K562 (cell line): ENCODE measurements around the gene RABGAP1L. TPM values are rescaled to one million over a fixed set of nuclear protein-coding genes. Genes with fewer than 3 reads are reported as not detected.

Experiments
- COPS2 ChIP-seq: fragments of 450-650 bp; conservative IDR thresholded peaks from 2 replicates; pipeline ENCODE4 v1.6.1; 2016; ENCODE audit warnings: mild to moderate bottlenecking, moderate library complexity
- ELF4 ChIP-seq: fragments of 450-650 bp; formaldehyde crosslinking; IDR thresholded peaks from 2 replicates; pipeline ENCODE4 v1.4.0; 2022; ENCODE audit warnings: missing genetic modification characterization
- KDM2B ChIP-seq: fragments of 250-450 bp; sonication (Bioruptor Pico); IDR thresholded peaks from 2 replicates; pipeline ENCODE4 v1.8.0; 2021; ENCODE audit warnings: mild to moderate bottlenecking, moderate library complexity
- KLF1 ChIP-seq: fragments of 450-650 bp; IDR thresholded peaks from 2 replicates; pipeline ENCODE4 v1.6.1; 2016; ENCODE audit warnings: missing genetic modification characterization, missing compliant biosample characterization
- ZNF274 ChIP-seq: IDR thresholded peaks from 2 replicates; pipeline ENCODE4 v1.6.1; 2011; ENCODE audit warnings: low read depth, mild to moderate bottlenecking, low read length, moderate library complexity, borderline replicate concordance
- ZNF589 ChIP-seq: fragments of 200-800 bp; sonication (Bioruptor generic); IDR thresholded peaks from 2 replicates; pipeline ENCODE4 v1.6.1; 2016; ENCODE audit warnings: low read depth, missing genetic modification characterization, missing compliant biosample characterization
- polyA plus RNA-seq, 8 experiments: library from polyadenylated mRNA; depleted of rRNA in 4 of 8; stranded (reverse) in 5 of 8; unstranded in 3 of 8; fragments of >200 nt; fragmentation: Nextera tagmentation in 2 of 8; fragmentation: Illumina TruSeq in 1 of 8; extraction: Ambion mirVana in 2 of 8; extraction: Trizol in 1 of 8; gene quantifications; 2 replicates each; pipeline versions ENCODE4 v1.2.1 to v1.2.3, GENCODE V29; 2011 to 2014; ENCODE audit warnings: inconsistent platforms in 1 of 8, missing spikeins in 1 of 8
- total RNA-seq, 7 experiments: library from RNA; depleted of rRNA in 6 of 7; stranded (reverse); fragments of >200 nt in 6 of 7; fragmentation: Illumina TruSeq in 2 of 7; extraction: Trizol in 2 of 7; gene quantifications; 2 replicates each; pipeline versions ENCODE4 v1.2.1 to v1.2.3, GENCODE V29; 2011 to 2021; ENCODE audit warnings: low replicate concordance in 1 of 7
- TF ChIP-seq, protein P1 (sequence below): fragments of 450-650 bp; formaldehyde crosslinking; IDR thresholded peaks from 2 replicates; pipeline ENCODE4 v1.4.0; 2020; ENCODE audit warnings: mild to moderate bottlenecking, moderate library complexity
- TF ChIP-seq, protein P2 (sequence below): fragments of 250-450 bp; sonication (Bioruptor Pico); IDR thresholded peaks from 2 replicates; pipeline ENCODE4 v1.4.0; 2020; ENCODE audit warnings: mild to moderate bottlenecking, moderate library complexity
- TF ChIP-seq, protein P3 (sequence below): fragments of 450-650 bp; IDR thresholded peaks from 2 replicates; pipeline ENCODE4 v1.6.1; 2016; ENCODE audit warnings: missing biosample characterization, missing genetic modification characterization

RABGAP1L gene
- total and polyA plus RNA-seq, 9 of the 15 experiments (the other 6 are each of a cell fraction or from before 2014, with no cell fraction given): 16.5 to 44.9 (median 26.7) TPM

DNA sequence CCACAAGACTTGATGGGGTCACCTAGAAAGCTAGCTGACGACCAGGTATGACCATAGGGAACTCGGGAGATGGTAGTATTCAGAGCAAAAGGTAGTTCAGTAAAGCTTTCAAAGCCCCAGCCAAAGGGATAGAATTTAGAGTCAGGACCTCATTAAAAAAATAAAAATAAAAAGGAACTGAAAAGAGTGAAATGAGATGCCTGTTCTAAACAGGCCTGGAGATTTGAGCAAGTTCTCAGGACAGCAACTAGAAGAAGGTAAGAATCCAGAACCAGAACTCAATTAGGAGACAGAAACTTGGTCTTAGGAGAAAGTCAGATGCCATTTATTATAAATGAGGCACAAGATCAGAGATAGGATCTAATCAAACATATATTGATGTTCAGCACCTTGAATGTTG is 575.0 kb downstream of the RABGAP1L start (continued):
- TF ChIP-seq COPS2 (no peak), KLF1 (tag) (no peak), ELF4 (CRISPR knock-in tag) (no peak), ZNF589 (no peak), ZNF274 (no peak), KDM2B (CRISPR knock-in tag) (no peak)
- TF ChIP-seq, protein P1, sequence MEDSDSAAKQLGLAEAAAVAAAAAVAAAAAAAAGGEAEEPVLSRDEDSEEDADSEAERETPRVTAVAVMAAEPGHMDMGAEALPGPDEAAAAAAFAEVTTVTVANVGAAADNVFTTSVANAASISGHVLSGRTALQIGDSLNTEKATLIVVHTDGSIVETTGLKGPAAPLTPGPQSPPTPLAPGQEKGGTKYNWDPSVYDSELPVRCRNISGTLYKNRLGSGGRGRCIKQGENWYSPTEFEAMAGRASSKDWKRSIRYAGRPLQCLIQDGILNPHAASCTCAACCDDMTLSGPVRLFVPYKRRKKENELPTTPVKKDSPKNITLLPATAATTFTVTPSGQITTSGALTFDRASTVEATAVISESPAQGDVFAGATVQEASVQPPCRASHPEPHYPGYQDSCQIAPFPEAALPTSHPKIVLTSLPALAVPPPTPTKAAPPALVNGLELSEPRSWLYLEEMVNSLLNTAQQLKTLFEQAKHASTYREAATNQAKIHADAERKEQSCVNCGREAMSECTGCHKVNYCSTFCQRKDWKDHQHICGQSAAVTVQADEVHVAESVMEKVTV (CRISPR knock-in tag): no peak
- TF ChIP-seq, protein P2, sequence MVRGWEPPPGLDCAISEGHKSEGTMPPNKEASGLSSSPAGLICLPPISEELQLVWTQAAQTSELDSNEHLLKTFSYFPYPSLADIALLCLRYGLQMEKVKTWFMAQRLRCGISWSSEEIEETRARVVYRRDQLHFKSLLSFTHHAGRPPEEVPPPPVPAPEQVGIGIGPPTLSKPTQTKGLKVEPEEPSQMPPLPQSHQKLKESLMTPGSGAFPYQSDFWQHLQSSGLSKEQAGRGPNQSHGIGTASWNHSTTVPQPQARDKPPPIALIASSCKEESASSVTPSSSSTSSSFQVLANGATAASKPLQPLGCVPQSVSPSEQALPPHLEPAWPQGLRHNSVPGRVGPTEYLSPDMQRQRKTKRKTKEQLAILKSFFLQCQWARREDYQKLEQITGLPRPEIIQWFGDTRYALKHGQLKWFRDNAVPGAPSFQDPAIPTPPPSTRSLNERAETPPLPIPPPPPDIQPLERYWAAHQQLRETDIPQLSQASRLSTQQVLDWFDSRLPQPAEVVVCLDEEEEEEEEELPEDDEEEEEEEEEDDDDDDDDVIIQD (CRISPR knock-in tag): no peak
- TF ChIP-seq, protein P3, sequence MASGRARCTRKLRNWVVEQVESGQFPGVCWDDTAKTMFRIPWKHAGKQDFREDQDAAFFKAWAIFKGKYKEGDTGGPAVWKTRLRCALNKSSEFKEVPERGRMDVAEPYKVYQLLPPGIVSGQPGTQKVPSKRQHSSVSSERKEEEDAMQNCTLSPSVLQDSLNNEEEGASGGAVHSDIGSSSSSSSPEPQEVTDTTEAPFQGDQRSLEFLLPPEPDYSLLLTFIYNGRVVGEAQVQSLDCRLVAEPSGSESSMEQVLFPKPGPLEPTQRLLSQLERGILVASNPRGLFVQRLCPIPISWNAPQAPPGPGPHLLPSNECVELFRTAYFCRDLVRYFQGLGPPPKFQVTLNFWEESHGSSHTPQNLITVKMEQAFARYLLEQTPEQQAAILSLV: no peak
